ENCODE data around the gene RGS18. TPM values are rescaled to one million over a fixed set of nuclear protein-coding genes. Genes with fewer than 3 reads are reported as not detected.

RGS18 gene
- total and polyA plus RNA-seq, 2 of the 13 experiments (the other 11 are each of a cell fraction or from before 2014, with no cell fraction given): not detected

- Histone ChIP-seq H3K9me3 (ENCODE audit: low read length) (no peaks in the 10 kb centered on the region), H2AFZ (ENCODE audit: low read length) (no peak overlapping the region), H3K36me3 (replicated peaks in 1 of 2; ENCODE audit: control insufficient read depth in 1 of 2, insufficient read depth in 2 of 2, low read length in 2 of 2) (no peaks in the 10 kb centered on the region), H3K27ac (ENCODE audit: extremely low read length, insufficient read depth, low read length) (no peak overlapping the region), H3K4me2 (ENCODE audit: low read depth, low read length) (no peak overlapping the region), H3K9ac (ENCODE audit: insufficient read depth, low read depth, low read length) (no peak overlapping the region), H3K4me3 (replicated peaks in 1 of 3; ENCODE audit: insufficient read depth in 1 of 3, low read depth in 2 of 3, low read length in 3 of 3) (no peak overlapping the region), H3K4me1 (ENCODE audit: insufficient read depth, low read length) (no peaks in the 10 kb centered on the region), H4K20me1 (ENCODE audit: insufficient read depth, low read length) (no peaks in the 10 kb centered on the region), H3K27me3 (ENCODE audit: control insufficient read depth in 1 of 2, insufficient read depth in 2 of 2, low read length in 2 of 2) (no peaks in the 10 kb centered on the region), H3K79me2 (ENCODE audit: insufficient read depth, low read length) (no peaks in the 10 kb centered on the region)
- in situ Hi-C loops (cut with HindIII; ENCODE audit: extremely low pct_ligation_motif_present, low pct_unique_long_range_greater_than_20kb): no loop called here
- no peak for TF ChIP-seq ZGPAT (CRISPR knock-in tag; IDR thresholded peaks at IDR 0.05)
- no peak for TF ChIP-seq THAP11 (CRISPR knock-in tag; IDR thresholded peaks at IDR 0.05)
- TF ChIP-seq PHF8 (CRISPR knock-in tag; IDR thresholded peaks at IDR 0.05): no peak
- no peak for TF ChIP-seq ZC3H13 (CRISPR knock-in tag; IDR thresholded peaks at IDR 0.05)
- no peak for TF ChIP-seq HOXA7 (CRISPR knock-in tag; IDR thresholded peaks at IDR 0.05)
- no peak for TF ChIP-seq ZUFSP (CRISPR knock-in tag; IDR thresholded peaks at IDR 0.05; ENCODE audit: borderline replicate concordance)
- no peak for TF ChIP-seq ZNF574 (CRISPR knock-in tag; IDR thresholded peaks at IDR 0.05)
- FAIRE-seq (no peak), DNase-seq (ENCODE audit: low spot score) (no peak), ATAC-seq (no peak)
- intact Hi-C loops (cut with micrococcal nuclease; ENCODE audit: unreplicated experiment): no loop called here
- 8% methylated on average over 1 of the region's 1 CpG for WGBS (ENCODE audit: low lambda C conversion rate)
- BruUV-seq (replicated peaks): no TSS peak
- CTCF ChIA-PET (ENCODE audit: low intra/inter-chr PET ratio, low total read pairs): no interaction called here
- POLR2A ChIA-PET: no interaction called here
Measured at GRCh38 chr1:192147696-192148095, 10.6 kb upstream of the RGS18 start.
